Measurements from ENCODE around the gene DLGAP1.

- TF ChIP-seq SUZ12 (IDR thresholded peaks at IDR 0.05), result no peak
- no peak for TF ChIP-seq ARNT (IDR thresholded peaks at IDR 0.05)
- TF ChIP-seq LEF1 (IDR thresholded peaks at IDR 0.05; ENCODE audit: borderline replicate concordance), result no peak
- TF ChIP-seq PKNOX1 (IDR thresholded peaks at IDR 0.05), result no peak
- TF ChIP-seq FOXK2 (IDR thresholded peaks at IDR 0.05), result no peak
These were observed 566.0 kb downstream of the DLGAP1 start for GRCh38 chr18:3889121-3889520.
